ENCODE results near the gene FTH1.
A peak's percentile ranks its signal among the peaks of the same experiment; 100 is the strongest.
"Not testable (repeated sequence)": the region's sequence is repeated elsewhere in the genome, so short reads cannot be mapped to it uniquely, and the experiment has no call there.

The FTH1 gene

DNA sequence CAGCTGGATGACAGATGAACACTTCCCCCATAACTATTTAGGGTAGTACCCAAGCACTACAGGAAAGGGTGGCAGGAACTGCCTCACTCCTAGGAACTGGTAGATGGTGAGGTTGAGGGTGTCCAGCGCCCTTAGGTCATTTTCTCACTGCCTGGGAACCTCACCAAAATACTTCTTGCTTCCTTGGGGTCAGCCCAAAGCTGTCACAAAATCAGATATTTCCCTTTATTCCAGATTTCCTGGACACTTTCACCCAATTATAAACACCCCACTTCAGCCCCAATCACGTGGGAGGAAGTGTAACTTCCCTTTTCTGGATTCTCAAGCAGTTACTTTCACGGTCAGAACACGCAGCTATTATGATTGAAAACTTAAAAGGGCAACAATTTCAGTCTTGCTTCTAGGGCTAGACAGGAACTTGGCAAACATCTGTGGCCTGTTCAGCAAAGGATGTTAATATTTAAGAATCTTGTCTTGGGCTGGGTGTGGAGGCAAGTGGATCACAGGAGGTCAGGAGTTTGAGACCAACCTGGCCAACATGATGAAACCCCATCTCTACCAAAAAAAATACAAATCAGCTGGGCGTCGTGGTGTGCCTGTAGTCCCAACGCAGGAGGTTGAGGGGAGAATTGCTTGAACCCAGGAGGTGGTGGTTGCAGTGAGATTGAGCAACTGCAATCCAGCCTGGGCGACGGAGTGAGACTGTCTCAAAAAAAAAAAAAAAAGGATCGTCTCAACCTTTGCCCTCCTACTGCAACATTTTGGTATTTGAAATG is 4.0 kb downstream of the FTH1 start:
- DNase-seq (ENCODE audit: low spot score) = peak; percentile 36

DNA sequence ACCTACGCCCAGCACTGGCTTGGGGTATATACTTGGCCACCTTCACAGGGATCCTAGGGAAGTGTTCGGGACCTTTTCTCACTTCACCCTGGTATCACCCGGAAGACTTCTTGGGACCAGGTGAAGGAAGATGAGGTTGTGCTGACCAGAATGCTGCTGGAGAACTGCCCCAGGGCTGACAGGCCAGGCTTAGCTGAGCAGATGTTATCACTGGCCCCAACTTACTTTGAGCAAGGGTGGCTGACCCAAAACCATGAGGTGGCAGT is 4.5 kb downstream of the FTH1 start:
- peak; percentile 51 for DNase-seq (ENCODE audit: low spot score)

DNA sequence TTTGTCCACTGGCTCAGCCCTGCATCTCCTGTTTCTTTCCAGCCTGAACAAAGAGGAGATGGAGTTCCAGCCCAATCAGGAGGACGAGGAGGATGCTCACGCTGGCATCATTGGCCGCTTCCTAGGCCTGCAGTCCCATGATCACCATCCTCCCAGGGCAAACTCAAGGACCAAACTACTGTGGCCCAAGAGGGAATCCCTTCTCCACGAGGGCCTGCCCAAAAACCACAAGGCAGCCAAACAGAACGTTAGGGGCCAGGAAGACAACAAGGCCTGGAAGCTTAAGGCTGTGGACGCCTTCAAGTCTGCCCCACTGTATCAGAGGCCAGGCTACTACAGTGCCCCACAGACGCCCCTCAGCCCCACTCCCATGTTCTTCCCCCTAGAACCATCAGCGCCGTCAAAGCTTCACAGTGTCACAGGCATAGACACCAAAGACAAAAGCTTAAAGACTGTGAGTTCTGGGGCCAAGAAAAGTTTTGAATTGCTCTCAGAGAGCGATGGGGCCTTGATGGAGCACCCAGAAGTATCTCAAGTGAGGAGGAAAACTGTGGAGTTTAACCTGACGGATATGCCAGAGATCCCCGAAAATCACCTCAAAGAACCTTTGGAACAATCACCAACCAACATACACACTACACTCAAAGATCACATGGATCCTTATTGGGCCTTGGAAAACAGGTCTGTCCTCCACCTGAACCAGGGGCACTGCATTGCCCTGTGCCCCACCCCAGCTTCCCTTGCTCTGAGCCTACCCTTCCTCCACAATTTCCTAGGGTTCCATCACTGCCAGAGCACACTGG is 5.0 kb downstream of the FTH1 start:
- DNase-seq (ENCODE audit: low spot score) = peak; percentile 15

DNA sequence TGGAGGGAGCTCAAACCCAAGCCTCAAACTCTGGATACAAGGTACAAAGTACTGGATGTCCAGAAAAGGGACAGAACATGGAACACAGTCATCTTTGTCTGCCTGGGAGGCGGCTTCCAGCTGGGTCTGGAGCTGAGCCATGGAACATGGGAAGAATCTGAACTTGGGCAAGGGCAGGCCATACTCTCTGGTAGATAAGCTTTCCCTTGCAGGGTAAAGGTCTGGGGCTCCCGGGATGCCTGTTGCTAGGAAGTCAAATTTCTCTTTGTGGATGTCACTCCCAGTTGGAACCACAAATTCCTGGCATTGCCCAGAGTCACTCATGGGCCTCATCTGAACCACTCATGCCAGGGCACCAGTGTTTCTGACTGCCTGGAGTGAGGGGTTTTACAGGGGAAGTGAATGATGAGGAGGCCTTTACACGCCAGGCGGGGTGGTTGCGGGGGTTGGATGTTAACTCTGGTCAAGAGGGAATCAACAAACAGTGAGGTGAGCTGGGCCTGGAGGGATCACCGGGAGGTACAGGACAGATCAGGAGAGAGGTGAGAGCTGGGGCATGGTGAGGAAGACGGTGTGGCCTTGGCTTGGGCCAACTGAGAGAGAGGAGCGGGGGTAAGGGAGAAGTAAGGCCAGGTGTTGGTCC is 5.7 kb downstream of the FTH1 start:
- peak; percentile 49 for DNase-seq (ENCODE audit: low spot score)

DNA sequence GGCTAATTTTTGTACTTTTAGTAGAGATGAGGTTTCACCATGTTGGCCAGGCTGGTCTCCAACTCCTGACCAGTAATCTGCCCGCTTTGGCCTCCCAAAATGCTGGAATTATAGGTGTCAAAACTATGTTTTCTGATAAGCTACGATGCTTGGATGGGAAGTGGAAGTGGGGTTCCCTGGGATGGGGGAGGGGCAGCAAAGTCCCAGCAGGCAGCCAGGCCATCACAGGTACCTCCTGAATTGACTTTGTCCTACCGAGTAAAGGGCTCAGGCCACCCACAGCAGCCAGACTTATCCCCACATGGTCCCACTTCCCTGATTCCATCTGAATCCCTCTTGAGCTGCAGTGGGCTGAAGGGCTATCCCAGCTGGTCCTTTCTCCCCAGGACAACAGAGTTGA is 6.9 kb downstream of the FTH1 start:
- DNase-seq (ENCODE audit: low spot score) = peak; percentile 12

DNA sequence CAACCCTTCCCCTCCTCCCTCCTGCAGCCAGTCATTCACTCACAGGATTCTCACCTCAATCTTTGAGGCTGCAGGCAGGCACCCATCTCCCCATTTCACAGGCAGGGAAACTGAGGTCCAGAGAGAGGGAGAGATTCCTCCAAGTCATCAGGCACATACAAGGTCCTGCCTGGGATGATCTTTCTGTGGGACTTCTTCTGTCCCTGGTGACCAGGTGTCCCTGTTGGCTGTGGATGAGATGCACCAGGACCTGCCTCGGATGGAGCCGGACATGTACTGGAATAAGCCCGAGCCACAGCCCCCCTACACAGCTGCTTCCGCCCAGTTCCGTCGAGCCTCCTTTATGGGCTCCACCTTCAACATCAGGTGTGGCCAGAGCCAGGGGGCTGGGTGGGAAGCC is 7.8 kb downstream of the FTH1 start:
- DNase-seq (ENCODE audit: low spot score) = peak; percentile 20

DNA sequence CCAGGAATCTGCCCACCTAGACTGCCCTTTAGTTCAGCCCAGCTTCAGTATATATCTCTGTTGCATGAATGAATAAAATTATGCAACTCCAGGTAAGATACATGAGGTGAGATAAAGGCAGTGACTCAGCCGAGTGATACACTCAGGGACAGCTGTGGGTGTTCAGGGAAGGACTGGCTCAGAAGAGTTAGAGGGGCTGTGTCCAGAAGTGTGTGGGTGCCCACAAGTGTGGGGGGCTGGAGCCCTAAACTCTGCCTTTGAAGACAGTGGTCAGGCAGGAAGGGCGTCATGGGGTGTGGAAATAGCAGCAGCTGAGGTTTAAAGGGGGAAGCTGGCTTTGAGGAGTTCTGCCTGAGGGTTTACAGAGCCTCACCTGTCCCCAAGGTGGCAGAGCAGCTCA is 8.3 kb downstream of the FTH1 start:
- DNase-seq (ENCODE audit: low spot score) = peak; percentile 53

DNA sequence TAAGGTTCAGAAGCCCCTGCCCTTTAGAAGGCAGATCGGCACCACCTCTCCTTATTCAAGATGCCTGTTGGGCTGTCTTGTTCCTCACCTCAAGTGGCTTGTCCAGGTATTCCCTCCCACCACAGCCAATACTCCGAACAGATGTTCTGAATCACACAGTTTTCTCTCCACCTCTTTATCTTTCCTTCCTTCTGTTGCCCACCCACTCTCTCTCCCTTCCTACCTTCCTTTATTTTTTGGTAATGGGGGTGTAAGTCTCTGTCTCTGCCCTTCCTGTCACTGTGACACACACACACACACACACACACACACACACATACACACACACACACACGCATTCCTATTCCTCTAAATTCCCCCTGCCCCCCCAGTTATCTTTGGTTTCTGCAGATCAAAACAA is 8.8 kb downstream of the FTH1 start:
- DNase-seq (ENCODE audit: low spot score) = no peak

DNA sequence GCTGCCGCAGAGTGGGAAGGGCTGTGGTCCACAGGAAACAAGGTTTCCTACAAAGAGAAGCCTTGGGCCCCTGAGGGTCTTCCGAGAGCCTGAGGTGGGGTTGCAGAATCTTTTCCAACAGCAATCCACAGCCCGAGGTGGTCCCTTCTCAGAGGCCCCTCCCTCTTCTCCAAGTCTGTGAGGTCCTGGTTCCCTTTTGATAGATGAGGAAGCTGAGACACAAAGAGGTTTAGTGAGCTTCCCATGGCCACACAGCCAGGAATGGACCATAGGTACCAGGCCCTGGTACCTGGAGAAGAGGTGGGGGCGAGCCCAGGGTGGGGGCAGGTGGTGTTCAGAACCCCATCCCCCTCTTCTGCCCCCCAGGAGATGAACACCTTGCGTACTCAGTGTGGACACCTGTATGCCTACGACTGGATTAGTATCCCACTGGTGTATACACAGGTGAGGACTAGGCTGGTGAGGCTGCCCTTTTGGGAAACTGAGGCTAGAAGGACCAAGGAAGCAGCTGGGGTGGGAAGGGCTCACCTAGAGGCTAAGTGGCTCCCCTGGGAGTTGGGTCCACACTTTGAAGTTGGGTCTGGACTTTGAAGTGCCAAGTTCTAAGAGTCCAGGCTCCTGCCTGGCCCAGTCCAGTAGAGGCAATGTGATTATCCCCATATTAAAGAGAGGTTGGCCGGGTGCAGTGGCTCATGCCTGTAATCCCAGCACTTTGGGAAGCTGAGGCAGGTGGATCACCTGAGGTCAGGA is 10.2 kb downstream of the FTH1 start:
- peak; percentile 23 for DNase-seq (ENCODE audit: low spot score)

DNA sequence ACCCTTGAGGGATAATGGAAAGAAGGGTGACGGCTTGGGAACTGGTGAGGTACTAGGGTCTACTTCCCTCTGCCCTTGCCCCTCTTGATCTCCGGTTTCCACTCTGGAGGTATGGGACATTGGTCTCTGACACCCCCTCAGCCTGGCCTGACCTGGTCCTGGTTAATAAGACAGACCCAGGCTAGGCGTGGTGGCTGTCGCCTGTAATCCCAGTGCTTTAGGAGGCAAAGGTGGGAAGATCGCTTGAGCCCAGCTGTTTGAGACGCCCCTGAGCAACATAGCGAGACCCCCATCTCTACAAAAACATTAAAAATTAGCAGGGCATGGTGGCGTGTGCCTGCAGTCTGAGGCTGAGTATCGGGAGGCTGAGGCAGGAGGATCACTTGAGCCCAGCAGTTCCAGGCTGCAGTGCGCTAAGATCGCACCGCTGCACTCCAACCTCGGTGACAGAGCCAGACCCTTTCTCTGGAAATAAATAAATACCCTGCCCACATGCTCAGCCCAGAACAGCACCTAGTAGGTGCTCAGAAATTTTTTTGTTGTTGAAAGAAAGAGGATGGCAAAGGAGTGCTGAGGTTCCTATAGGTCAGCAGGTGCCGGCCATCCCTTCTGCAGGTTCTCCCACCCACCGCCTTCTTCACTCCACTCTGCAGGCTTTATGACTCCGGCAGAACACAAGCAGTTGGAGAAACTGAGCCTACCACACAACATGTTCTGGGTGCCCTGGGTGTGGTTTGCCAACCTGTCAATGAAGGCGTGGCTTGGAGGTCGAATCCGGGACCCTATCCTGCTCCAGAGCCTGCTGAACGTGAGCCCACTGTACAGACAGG is 11.0 kb downstream of the FTH1 start:
- DNase-seq (ENCODE audit: low spot score) = peak; percentile 63

DNA sequence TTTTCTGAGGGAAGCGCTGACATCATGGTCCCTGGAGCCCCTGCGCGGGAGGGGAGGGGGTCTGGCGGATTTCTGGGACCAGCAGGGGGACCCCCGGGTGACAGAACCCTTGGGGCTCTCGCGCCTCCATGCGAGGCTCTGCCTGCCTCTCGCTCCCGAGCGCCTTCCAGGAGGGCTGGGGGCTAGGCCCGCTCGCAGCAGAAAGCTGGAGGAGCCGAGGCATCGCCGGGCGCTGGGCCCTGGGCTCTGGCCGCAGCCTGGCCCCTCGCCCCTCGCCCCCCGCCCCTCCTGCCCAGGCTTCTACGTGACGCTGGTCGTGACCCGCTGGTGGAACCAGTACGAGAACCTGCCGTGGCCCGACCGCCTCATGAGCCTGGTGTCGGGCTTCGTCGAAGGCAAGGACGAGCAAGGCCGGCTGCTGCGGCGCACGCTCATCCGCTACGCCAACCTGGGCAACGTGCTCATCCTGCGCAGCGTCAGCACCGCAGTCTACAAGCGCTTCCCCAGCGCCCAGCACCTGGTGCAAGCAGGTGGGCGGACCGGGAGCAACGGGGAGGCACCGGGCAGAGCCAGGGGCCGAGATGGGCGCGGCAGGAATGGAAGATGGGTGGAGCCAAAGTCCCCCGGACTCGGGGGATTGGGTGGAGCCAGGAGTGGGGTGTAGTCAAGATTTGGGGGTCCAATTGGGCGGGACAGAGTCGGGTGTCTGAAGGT is 11.9 kb downstream of the FTH1 start:
- DNase-seq (ENCODE audit: low spot score) = peak; percentile 72

DNA sequence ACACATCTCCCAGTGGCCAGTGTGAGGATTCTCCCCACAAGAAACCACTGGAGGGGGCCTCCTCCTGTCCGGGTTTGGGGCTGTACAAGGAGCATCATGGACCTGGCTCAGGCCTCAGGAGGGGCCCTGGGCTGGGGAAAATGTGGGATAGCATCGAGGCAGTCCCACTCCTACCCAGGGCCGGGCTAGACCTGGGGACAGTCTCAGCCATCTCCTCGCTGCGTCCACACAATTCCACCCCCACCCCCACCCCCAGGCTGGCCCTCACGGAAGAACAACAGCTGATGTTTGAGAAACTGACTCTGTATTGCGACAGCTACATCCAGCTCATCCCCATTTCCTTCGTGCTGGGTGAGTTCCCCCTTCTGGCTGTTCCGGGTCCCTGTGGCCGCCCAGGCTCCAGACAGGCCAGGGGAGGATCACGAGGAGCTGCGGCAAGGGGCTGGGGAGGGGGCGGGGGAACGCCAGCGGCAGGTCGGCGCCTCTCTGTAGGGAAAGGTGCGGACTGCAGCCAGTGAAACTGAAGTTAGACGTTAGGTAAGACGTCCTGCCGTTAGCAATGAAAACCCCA is 12.5 kb downstream of the FTH1 start:
- no peak for DNase-seq (ENCODE audit: low spot score)

DNA sequence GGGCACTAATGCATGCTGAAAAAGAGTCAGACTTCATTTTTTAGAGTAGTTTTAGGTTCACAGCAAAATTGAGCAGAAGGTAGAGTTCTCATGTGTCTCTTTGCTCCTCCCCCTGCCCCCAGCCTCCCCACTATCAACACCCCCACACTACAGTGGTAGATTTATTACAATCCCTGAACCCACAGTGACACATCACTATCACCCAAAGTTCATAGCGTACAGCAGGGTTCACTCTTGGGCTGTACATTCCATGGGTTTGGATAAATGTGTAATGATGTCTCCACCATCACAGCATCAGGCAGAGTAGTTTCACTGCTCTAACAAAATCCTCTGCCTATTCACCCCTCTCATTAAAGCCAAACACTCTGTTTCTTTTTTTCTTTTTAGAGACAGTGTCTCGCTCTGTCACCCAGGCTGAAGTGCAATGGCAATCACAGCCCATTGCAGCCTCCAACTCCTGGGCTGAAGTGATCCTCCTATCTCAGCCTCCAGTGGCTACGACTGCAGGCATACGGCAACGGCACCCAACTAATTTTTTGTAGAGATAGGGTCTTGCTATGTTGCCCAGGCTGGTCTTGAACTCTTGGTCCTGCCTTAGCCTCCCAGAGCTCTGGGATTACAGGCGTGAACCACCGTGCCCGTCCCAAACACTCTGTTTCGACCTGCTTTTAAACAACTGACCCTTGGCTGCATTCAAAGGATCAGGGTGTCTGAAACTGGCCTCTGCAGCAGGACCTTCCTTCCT is 13.2 kb downstream of the FTH1 start:
- DNase-seq (ENCODE audit: low spot score) = no peak

DNA sequence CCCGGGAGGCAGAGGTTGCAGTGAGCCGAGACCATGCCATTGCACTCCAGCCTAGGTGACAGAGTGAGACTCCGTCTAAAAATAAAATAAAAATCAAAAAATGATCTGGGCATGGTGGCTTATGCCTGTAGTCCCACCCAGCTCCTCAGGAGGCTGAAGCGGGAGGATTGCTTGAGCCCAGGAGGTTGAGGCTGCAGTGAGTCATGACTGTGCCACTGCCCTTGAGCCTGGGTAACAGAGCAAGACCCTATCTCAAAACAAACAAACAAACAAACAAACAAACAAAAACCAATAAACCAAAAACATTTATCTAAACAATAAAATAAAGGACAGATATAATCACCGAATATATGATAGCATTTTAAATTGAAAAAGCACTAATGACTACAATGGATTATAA is 13.8 kb downstream of the FTH1 start:
- not testable (repeated sequence) for DNase-seq (ENCODE audit: low spot score)

DNA sequence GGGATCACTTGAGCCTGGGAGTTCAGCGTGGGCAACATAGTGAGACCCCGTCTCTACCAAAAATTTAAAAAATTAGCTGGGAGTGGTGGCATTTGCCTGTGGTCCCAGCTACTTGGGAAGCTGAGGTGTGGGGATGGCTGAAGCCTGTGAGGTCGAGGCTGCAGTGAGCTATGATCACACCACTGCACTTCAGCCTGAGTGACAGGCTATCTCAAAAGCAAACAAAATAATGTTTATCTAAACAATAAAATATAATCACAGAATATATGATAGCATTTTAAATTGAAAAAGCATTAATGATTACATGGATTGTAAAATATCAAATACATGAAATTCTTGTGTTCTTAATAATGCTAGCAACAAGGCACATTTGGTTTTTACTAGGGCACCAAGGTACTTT is 14.6 kb downstream of the FTH1 start:
- no peak for DNase-seq (ENCODE audit: low spot score)

DNA sequence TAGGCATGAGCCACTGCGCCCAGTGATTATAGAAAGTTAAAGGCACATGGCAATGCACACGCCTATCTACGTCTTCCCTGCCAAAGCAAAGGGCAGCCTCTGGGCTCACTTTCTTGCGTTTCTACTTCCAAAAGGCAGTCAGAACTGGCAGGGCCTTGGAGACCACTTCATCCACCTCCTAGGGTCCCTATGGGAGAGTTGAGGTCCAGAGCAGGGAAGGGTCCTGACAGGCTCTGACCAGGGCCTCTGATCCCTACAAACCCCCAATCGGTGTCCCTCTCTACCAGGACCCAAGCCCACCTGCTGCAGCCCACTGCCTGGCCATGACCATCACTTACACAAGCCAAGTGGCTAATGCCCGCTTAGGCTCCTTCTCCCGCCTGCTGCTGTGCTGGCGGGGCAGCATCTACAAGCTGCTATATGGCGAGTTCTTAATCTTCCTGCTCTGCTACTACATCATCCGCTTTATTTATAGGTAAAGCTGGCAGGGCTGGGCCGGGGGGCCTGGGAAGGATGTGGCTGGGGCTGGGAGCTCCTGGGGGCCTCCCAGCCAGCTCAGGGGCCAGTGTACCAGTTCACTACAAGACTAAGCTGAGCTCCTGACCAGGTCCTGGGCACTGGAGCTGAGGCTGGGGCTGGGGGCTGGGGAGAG is 15.8 kb downstream of the FTH1 start:
- no peak for DNase-seq (ENCODE audit: low spot score)

DNA sequence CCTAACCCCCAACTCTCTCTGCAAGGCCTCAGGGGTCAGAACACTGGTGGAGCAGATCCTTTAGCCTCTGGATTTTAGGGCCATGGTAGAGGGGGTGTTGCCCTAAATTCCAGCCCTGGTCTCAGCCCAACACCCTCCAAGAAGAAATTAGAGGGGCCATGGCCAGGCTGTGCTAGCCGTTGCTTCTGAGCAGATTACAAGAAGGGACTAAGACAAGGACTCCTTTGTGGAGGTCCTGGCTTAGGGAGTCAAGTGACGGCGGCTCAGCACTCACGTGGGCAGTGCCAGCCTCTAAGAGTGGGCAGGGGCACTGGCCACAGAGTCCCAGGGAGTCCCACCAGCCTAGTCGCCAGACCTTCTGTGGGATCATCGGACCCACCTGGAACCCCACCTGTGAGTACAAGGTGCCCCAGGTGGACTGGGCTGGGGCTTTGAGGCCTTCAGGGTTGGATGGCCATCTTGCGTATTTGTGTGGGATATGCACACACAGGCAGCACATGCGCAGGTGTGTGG is 17.3 kb downstream of the FTH1 start, which contains the start of gene BEST1:
TSS of gene BEST1 (plus strand) at position 317 of the 513 bp plus-strand sequence. CDS start 1,456 bp downstream, outside the sequence.
- DNase-seq (ENCODE audit: low spot score) = no peak

DNA sequence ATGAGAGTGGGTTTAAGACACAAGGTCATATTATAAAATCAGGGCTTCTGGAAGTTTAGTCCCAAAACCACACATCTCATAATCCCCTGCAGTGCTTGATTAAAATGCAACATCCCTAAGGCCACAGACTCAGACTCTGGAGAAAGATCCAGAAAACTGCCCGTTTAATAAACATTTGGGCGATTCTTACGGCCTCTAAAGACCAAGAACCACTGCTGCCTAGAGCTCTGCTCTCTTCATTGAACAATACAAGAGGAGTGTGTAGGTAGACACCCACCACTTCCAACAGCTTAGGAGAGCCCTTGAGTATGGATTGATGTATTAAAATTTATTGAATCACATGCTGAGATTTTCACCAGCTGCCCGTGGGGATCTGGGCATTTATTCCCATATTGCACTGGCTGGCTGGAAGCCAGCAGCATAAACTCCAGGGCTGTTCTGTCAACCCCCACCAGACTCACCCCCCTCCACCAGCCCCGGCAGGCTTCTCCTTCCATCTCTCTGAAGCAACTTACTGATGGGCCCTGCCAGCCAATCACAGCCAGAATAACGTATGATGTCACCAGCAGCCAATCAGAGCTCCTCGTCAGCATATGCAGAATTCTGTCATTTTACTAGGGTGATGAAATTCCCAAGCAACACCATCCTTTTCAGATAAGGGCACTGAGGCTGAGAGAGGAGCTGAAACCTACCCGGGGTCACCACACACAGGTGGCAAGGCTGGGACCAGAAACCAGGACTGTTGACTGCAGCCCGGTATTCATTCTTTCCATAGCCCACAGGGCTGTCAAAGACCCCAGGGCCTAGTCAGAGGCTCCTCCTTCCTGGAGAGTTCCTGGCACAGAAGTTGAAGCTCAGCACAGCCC is 18.0 kb downstream of the FTH1 start:
- DNase-seq (ENCODE audit: low spot score) = no peak
